Measurements from ENCODE around the gene CTNNAL1.

CTNNAL1 gene

DNA sequence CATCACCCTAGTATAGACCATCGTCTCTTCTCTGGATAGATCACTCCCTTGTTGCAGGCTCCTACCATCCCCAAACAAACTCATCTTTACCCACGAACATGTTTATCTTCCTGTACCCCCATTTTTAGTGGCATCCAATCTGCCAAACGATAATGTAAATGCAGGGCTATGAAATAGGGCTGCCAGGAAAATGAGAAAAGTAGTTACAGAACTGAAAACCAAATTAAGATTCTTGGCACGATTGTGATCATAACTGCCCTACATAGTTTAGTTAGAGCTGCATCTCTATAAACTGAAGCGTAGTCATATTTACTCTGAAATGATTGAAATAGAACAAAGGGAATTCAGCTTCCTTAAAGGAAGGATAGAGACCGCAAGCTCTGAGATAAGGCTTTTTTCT is 53.0 kb downstream of the CTNNAL1 start:
- TF ChIP-seq ZNF776 (tag by site-specific recombination; IDR thresholded peaks at IDR 0.05; ENCODE audit: borderline replicate concordance) (no peak), ZSCAN5A (tag by site-specific recombination; IDR thresholded peaks at IDR 0.05) (no peak), ZNF596 (tag by site-specific recombination; IDR thresholded peaks at IDR 0.05) (no peak), ZNF138 (tag by site-specific recombination; IDR thresholded peaks at IDR 0.05; ENCODE audit: borderline replicate concordance) (no peak), PATZ1 (tag by site-specific recombination; IDR thresholded peaks at IDR 0.05) (no peak), GLIS1 (tag by site-specific recombination; IDR thresholded peaks at IDR 0.05) (no peak), KLF16 (tag by site-specific recombination; IDR thresholded peaks at IDR 0.05) (no peak), TCF7L2 (IDR thresholded peaks at IDR 0.05; ENCODE audit: borderline replicate concordance, low read depth, low read length) (no peak), GFI1B (tag by site-specific recombination; IDR thresholded peaks at IDR 0.05) (no peak), ZFP3 (tag by site-specific recombination; IDR thresholded peaks at IDR 0.05; ENCODE audit: low read depth) (no peak), ZNF704 (tag by site-specific recombination; IDR thresholded peaks at IDR 0.05) (no peak), ZNF549 (tag by site-specific recombination; IDR thresholded peaks at IDR 0.05) (no peak), ZNF837 (tag by site-specific recombination; IDR thresholded peaks at IDR 0.05) (no peak), PRDM4 (tag by site-specific recombination; IDR thresholded peaks at IDR 0.05) (no peak)
- TF ChIP-seq, protein P1, sequence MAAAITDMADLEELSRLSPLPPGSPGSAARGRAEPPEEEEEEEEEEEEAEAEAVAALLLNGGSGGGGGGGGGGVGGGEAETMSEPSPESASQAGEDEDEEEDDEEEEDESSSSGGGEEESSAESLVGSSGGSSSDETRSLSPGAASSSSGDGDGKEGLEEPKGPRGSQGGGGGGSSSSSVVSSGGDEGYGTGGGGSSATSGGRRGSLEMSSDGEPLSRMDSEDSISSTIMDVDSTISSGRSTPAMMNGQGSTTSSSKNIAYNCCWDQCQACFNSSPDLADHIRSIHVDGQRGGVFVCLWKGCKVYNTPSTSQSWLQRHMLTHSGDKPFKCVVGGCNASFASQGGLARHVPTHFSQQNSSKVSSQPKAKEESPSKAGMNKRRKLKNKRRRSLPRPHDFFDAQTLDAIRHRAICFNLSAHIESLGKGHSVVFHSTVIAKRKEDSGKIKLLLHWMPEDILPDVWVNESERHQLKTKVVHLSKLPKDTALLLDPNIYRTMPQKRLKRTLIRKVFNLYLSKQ (tag by site-specific recombination; IDR thresholded peaks at IDR 0.05; ENCODE audit: borderline replicate concordance) = no peak
- TF ChIP-seq, protein P2, sequence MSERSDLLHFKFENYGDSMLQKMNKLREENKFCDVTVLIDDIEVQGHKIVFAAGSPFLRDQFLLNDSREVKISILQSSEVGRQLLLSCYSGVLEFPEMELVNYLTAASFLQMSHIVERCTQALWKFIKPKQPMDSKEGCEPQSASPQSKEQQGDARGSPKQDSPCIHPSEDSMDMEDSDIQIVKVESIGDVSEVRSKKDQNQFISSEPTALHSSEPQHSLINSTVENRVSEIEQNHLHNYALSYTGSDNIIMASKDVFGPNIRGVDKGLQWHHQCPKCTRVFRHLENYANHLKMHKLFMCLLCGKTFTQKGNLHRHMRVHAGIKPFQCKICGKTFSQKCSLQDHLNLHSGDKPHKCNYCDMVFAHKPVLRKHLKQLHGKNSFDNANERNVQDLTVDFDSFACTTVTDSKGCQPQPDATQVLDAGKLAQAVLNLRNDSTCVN (tag by site-specific recombination; optimal IDR thresholded peaks at IDR 0.05) = no peak
- Histone ChIP-seq H3K4me3 (ENCODE audit: low read depth, low read length) (no peak overlapping the region), H3K27ac (ENCODE audit: extremely low read depth, low read depth, low read length) (no peak overlapping the region), H3K36me3 (ENCODE audit: control insufficient read depth in 2 of 2, insufficient read depth in 1 of 2, low read length in 2 of 2) (peaks cover 3 to 21% of the 10 kb centered on the region in 2 experiments; a peak in 2 of 3 replicates), H3K9me3 (ENCODE audit: control insufficient read depth, insufficient read depth, low read depth, low read length) (no peaks in the 10 kb centered on the region), H3K4me1 (ENCODE audit: control insufficient read depth, insufficient read depth, low read length) (0 out of 2 replicates have a peak, but pooled peaks cover 7% of the 10 kb centered on the region)
- CTCF ChIA-PET = no interaction called here
- POLR2A ChIA-PET = no interaction called here
